GM12872 (cell line): ENCODE measurements around the gene SDK1.

Source experiments
- CTCF ChIP-seq: IDR thresholded peaks from 3 replicates; pipeline ENCODE4 v1.5.1; 2011; ENCODE audit warnings: low read depth, mild to moderate bottlenecking, low read length, moderate library complexity; ENCODE audit not compliant: insufficient read depth

SDK1 gene

GRCh38 chr7:4026941-4027486, 726.0 kb downstream of the SDK1 start:
- TF ChIP-seq CTCF: no peak

- TF ChIP-seq CTCF: no peak
Measured at GRCh38 chr7:4028221-4028620, 727.2 kb downstream of the SDK1 start.

- no peak for TF ChIP-seq CTCF
Measured at GRCh38 chr7:4029941-4030340, 728.9 kb downstream of the SDK1 start.

GRCh38 chr7:4030346-4030950, 729.4 kb downstream of the SDK1 start:
- no peak for TF ChIP-seq CTCF

- TF ChIP-seq CTCF: no peak
Measured at GRCh38 chr7:4033996-4034395, 732.9 kb downstream of the SDK1 start.

GRCh38 chr7:4037308-4037707, 736.3 kb downstream of the SDK1 start:
- TF ChIP-seq CTCF: no peak

- no peak for TF ChIP-seq CTCF
Measured at GRCh38 chr7:4037877-4038276, 736.8 kb downstream of the SDK1 start.
